ENCODE data around the gene TSPAN31.

The TSPAN31 gene

DNA sequence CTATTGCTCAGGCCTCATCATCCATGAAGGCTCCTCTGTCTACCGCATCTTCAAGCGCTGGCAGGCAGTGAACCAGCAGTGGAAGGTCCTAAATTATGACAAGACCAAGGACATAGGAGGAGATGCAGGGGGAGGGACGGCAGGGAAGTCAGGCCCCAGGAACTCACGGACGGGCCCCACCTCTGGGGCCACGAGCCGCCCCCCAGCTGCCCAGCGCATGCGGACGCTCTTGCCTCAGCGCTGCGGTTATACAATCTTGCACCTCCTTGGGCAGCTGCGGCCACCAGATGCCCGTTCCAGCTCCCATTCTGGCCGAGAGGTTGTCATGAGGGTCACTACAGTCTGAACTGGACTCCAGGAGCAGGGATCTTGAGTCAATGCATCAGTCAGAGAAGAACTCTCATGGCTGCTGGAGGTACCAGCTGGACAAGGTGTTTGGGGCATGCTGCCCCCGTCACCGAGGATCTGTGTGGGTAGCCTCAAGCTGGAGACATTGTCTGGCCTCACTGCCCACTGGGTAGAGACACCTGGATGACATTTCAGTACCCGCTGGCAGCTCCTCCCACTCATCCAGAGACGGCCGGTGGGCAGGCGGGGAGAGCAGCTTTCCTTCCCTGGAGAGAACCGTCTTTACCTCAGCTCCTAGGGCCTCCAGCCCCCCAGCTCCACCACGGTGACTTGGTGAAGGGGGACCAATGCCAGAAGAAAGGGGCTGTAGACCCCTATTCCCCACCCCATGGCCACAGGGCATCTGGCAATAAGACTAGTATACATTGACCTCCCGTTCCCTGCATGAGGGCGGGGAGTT lies 13.9 kb downstream of the TSPAN31 start:
- no peak overlapping the region for H2AFZ ChIP-seq
- TF ChIP-seq, protein P1, sequence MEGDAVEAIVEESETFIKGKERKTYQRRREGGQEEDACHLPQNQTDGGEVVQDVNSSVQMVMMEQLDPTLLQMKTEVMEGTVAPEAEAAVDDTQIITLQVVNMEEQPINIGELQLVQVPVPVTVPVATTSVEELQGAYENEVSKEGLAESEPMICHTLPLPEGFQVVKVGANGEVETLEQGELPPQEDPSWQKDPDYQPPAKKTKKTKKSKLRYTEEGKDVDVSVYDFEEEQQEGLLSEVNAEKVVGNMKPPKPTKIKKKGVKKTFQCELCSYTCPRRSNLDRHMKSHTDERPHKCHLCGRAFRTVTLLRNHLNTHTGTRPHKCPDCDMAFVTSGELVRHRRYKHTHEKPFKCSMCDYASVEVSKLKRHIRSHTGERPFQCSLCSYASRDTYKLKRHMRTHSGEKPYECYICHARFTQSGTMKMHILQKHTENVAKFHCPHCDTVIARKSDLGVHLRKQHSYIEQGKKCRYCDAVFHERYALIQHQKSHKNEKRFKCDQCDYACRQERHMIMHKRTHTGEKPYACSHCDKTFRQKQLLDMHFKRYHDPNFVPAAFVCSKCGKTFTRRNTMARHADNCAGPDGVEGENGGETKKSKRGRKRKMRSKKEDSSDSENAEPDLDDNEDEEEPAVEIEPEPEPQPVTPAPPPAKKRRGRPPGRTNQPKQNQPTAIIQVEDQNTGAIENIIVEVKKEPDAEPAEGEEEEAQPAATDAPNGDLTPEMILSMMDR (IDR thresholded peaks at IDR 0.05), result no peak
- no peaks in the 10 kb centered on the region for H3K36me3 ChIP-seq (ENCODE audit: control insufficient read depth, insufficient read depth, low read length)
- H3K4me1 ChIP-seq, result no peaks in the 10 kb centered on the region
- no peak overlapping the region for H3K9ac ChIP-seq
- H3K27ac ChIP-seq, result no peak overlapping the region
- no peaks in the 10 kb centered on the region for H3K9me3 ChIP-seq (ENCODE audit: control insufficient read depth, low read length)
- no peaks in the 10 kb centered on the region for H3K27me3 ChIP-seq (ENCODE audit: control insufficient read depth, insufficient read depth, low read length)
- H3K4me3 ChIP-seq (ENCODE audit: low read depth, low read length), result no peak overlapping the region
- H3K79me2 ChIP-seq, result peaks cover 5% of the 10 kb centered on the region
- no peak overlapping the region for H3K4me2 ChIP-seq (ENCODE audit: low read length)

DNA sequence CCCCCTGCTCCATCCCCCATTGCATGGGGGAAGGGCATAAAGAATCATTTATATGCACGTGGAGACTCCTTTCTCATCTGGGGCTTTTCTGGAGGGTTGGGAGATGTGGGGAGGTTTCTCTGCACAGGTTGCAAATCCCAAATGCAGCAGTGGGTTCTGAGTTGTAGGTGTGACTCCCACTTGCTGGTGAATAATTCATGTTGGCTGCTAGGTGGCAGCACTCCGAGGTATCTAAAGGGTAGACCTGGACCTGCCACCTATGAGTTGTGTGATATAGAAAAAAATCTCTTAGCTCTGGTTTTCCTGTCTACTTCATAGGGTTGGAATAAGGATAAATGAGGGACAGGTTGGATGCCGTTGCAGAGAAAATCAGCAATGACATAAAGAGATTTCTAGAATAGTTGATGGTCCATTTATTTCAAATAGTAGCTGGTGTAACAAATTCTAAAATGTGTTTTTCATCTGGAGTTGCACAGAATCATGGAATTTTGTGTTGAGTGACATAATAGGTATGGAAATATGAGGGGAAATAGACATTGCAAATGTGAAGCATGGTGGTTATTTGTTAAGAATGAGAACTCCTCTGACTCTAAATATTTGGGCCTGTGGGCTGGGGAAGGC lies 14.6 kb downstream of the TSPAN31 start:
- Histone ChIP-seq H3K27me3 (ENCODE audit: control insufficient read depth, insufficient read depth, low read length) (no peaks in the 10 kb centered on the region), H3K4me1 (no peaks in the 10 kb centered on the region), H3K4me2 (ENCODE audit: low read length) (no peak overlapping the region), H3K9me3 (ENCODE audit: control insufficient read depth, low read length) (no peaks in the 10 kb centered on the region), H2AFZ (no peak overlapping the region), H3K36me3 (ENCODE audit: control insufficient read depth, insufficient read depth, low read length) (no peaks in the 10 kb centered on the region), H3K79me2 (peaks cover 5% of the 10 kb centered on the region), H3K27ac (no peak overlapping the region), H3K4me3 (ENCODE audit: low read depth, low read length) (no peak overlapping the region), H3K9ac (no peak overlapping the region)
- TF ChIP-seq, protein P1 (IDR thresholded peaks at IDR 0.05), result peak; percentile 29

DNA sequence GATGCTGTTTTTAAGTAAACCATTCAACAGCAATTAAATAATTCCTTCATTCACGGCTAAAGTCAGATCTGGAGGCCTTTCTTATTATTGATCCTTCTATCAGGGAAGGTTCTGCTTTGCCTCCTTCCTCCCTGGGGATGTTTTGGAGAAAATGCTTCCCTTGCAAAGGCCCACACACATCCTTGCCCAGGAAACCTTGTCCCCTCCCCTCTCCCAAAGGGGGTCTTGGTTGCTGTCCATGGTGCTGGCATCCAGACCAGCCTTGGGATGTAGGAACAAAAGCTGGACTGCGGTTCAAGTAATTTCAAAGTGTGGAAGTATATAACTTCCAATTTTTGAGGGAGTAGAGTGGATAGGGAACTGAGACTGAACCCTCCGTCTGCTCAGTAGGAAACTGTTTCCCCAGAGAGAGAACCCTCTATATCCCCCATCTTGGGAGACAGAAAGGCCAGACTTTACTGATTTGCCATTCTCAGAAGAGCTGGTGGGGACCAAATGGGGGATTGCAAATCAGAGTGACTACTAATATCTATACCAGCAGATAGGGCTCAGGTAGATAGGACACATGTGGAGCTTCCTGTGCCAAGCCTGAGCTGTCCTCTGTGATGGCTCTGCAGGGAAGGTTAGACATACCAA lies 15.6 kb downstream of the TSPAN31 start:
- Histone ChIP-seq H3K27ac (no peak overlapping the region), H2AFZ (no peak overlapping the region), H3K9me3 (ENCODE audit: control insufficient read depth, low read length) (no peaks in the 10 kb centered on the region), H3K4me1 (peaks cover 7% of the 10 kb centered on the region), H3K79me2 (peaks cover 5% of the 10 kb centered on the region), H3K4me2 (ENCODE audit: low read length) (no peak overlapping the region), H3K27me3 (ENCODE audit: control insufficient read depth, insufficient read depth, low read length) (no peaks in the 10 kb centered on the region), H3K36me3 (ENCODE audit: control insufficient read depth, insufficient read depth, low read length) (no peaks in the 10 kb centered on the region), H3K9ac (no peak overlapping the region), H3K4me3 (ENCODE audit: low read depth, low read length) (no peak overlapping the region)
- TF ChIP-seq, protein P1 (IDR thresholded peaks at IDR 0.05), result no peak

DNA sequence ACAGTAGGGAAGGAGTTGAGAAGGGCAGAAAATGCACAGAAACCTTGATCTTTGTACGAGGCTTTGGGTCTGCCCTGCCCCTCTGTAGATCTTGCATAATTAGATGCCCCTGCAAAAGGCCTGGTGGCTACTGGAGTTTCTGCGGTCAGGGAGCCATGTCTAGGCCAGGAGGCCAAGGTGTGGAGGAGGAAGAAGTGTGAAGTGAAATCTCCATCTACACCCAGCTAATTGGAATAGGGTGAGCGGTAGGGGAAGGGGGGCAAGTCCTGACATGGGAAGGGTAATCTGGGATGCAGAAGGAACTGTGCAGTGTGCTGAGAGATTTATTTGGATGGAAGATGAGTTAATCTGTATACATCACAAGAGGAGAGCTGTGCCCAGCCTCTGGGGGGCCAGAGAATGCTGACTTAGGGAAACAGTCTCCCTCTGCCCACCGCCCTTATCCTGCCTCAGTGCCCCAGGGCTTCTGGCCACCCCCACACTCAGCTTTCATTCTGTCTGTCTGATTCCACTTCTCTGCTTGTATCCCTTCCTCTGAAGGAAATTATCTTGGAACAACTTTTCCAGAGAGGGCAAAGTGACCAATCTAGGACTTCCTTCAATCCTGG lies 16.7 kb downstream of the TSPAN31 start:
- Histone ChIP-seq H3K4me2 (ENCODE audit: low read length) (no peak overlapping the region), H3K27me3 (ENCODE audit: control insufficient read depth, insufficient read depth, low read length) (no peaks in the 10 kb centered on the region), H3K79me2 (peaks cover 3% of the 10 kb centered on the region), H3K4me1 (peaks cover 9% of the 10 kb centered on the region), H3K9ac (no peak overlapping the region), H3K36me3 (ENCODE audit: control insufficient read depth, insufficient read depth, low read length) (no peaks in the 10 kb centered on the region), H2AFZ (no peak overlapping the region), H3K27ac (no peak overlapping the region), H3K4me3 (ENCODE audit: low read depth, low read length) (no peak overlapping the region), H3K9me3 (ENCODE audit: control insufficient read depth, low read length) (no peaks in the 10 kb centered on the region)
- TF ChIP-seq, protein P1 (IDR thresholded peaks at IDR 0.05), result no peak
